GM23338 (cell line): ENCODE data around the gene CFAP53. TPM values are rescaled to one million over a fixed set of nuclear protein-coding genes. Genes with fewer than 3 reads are reported as not detected.

Source experiments
- ATAC-seq: fragments of 200-7000 bp; cut with Tn5 transposase; 3 replicates; pipeline ENCODE4 v1.9.1; 2020
- DNase-seq: peaks from one replicate; pipeline ENCODE4 v3.0.0-alpha.2; 2015; ENCODE audit warnings: low spot score
- H2AFZ ChIP-seq: fragments of 200-600 bp; sonication (generic); 2 replicates; pipeline ENCODE4 v1.8.0; 2016; ENCODE audit warnings: antibody characterized with exemption, mild to moderate bottlenecking, moderate library complexity
- H3F3A ChIP-seq: fragments of 200-600 bp; sonication (generic); replicated peaks from 2 replicates; pipeline ENCODE4 v1.8.0; 2017; ENCODE audit warnings: antibody characterized with exemption, mixed run types, low read depth
- H3K27ac ChIP-seq: fragments of 200-600 bp; sonication (generic); 2 replicates; pipeline ENCODE4 v1.6.1; 2016; ENCODE audit warnings: low read depth
- H3K27me3 ChIP-seq: fragments of 200-600 bp; sonication (generic); 2 replicates; pipeline ENCODE4 v1.8.0; 2016; ENCODE audit warnings: mild to moderate bottlenecking, mixed run types, moderate library complexity; ENCODE audit not compliant: insufficient read depth
- H3K36me3 ChIP-seq: fragments of 200-600 bp; sonication (generic); 2 replicates; pipeline ENCODE4 v1.8.0; 2016; ENCODE audit warnings: mild to moderate bottlenecking; ENCODE audit not compliant: insufficient read depth
- H3K4me1 ChIP-seq: fragments of 200-600 bp; sonication (generic); 2 replicates; pipeline ENCODE4 v1.8.0; 2016; ENCODE audit warnings: mild to moderate bottlenecking, moderate library complexity; ENCODE audit not compliant: insufficient read depth
- H3K4me2 ChIP-seq: fragments of 200-600 bp; sonication (generic); 2 replicates; pipeline ENCODE4 v1.7.1; 2017; ENCODE audit warnings: mixed run types
- H3K4me3 ChIP-seq: fragments of 200-600 bp; sonication (generic); 2 replicates; pipeline ENCODE4 v1.6.1; 2016; ENCODE audit warnings: mixed run types
- H3K79me2 ChIP-seq: fragments of 200-600 bp; sonication (generic); replicated peaks from 2 replicates; pipeline ENCODE4 v1.8.0; 2017; ENCODE audit warnings: mild to moderate bottlenecking; ENCODE audit not compliant: insufficient read depth
- H3K9me2 ChIP-seq: fragments of 200-600 bp; sonication (generic); 2 replicates; pipeline ENCODE4 v1.8.0; 2017; ENCODE audit not compliant: insufficient read depth
- H4K20me1 ChIP-seq: fragments of 200-600 bp; sonication (generic); replicated peaks from 2 replicates; pipeline ENCODE4 v1.8.0; 2017; ENCODE audit warnings: mild to moderate bottlenecking; ENCODE audit not compliant: insufficient read depth
- H3K27ac Mint-ChIP-seq: 2 replicates; pipeline ENCODE4 v1.8.0; 2020; ENCODE audit warnings: inconsistent platforms, mild to moderate bottlenecking, moderate library complexity, mixed read lengths
- H3K27me3 Mint-ChIP-seq: 3 replicates; pipeline ENCODE4 v1.8.0; 2022; ENCODE audit warnings: low read depth, mild to moderate bottlenecking, moderate library complexity, mixed read lengths, inconsistent platforms; ENCODE audit not compliant: insufficient read depth, poor library complexity
- H3K36me3 Mint-ChIP-seq: 3 replicates; pipeline ENCODE4 v1.8.0; 2021; ENCODE audit warnings: low read depth, mild to moderate bottlenecking, inconsistent platforms, moderate library complexity, mixed read lengths
- H3K4me1 Mint-ChIP-seq: 3 replicates; pipeline ENCODE4 v1.8.0; 2020; ENCODE audit warnings: mild to moderate bottlenecking, inconsistent platforms, mixed read lengths
- H3K4me3 Mint-ChIP-seq: 3 replicates; pipeline ENCODE4 v1.8.0; 2021; ENCODE audit warnings: moderate library complexity, mild to moderate bottlenecking, inconsistent platforms, mixed read lengths
- H3K9me3 Mint-ChIP-seq: 3 replicates; pipeline ENCODE4 v1.8.0; 2020; ENCODE audit warnings: moderate library complexity, mild to moderate bottlenecking, inconsistent platforms, mixed read lengths
- EZH2 ChIP-seq: fragments of 200-600 bp; sonication (generic); IDR thresholded peaks from one replicate; pipeline ENCODE4 v1.8.0; 2017; ENCODE audit warnings: antibody characterized with exemption, mild to moderate bottlenecking, low read depth; ENCODE audit not compliant: unreplicated experiment
- POLR2AphosphoS5 ChIP-seq: IDR thresholded peaks from 2 replicates; pipeline ENCODE4 v1.6.1; 2016; ENCODE audit warnings: antibody characterized with exemption, low read depth
- polyA plus RNA-seq: library from polyadenylated mRNA; unstranded; fragments of >200 nt; fragmentation: Nextera tagmentation; extraction: Ambion mirVana; gene quantifications from 2 replicates; pipeline ENCODE4 v1.2.1, GENCODE V29; 2016
- total RNA-seq: library from RNA; depleted of rRNA; stranded (reverse); fragments of >200 nt; shearing (Covaris generic); gene quantifications from 2 replicates; pipeline ENCODE4 v1.2.3, GENCODE V29; 2014
- TF ChIP-seq, protein P1 (sequence below): fragments of 250-450 bp; sonication (Bioruptor Pico); IDR thresholded peaks from 2 replicates; pipeline ENCODE4 v1.5.0; 2020; ENCODE audit warnings: mild to moderate bottlenecking, moderate library complexity
- TF ChIP-seq, protein P2 (sequence below), 2 experiments: fragments of 200-600 bp in 1 of 2; sonication (generic) in 1 of 2; conservative IDR thresholded peaks; 2 replicates each; pipeline versions ENCODE4 v1.5.1 to v1.6.1; 2016 to 2017; ENCODE audit warnings: antibody characterized with exemption in 2 of 2, low read depth in 2 of 2, mild to moderate bottlenecking in 2 of 2, moderate library complexity in 1 of 2

The CFAP53 gene
- total and polyA plus RNA-seq, 2 experiments from 2014 or later = 0.71 TPM; not detected in 1

DNA sequence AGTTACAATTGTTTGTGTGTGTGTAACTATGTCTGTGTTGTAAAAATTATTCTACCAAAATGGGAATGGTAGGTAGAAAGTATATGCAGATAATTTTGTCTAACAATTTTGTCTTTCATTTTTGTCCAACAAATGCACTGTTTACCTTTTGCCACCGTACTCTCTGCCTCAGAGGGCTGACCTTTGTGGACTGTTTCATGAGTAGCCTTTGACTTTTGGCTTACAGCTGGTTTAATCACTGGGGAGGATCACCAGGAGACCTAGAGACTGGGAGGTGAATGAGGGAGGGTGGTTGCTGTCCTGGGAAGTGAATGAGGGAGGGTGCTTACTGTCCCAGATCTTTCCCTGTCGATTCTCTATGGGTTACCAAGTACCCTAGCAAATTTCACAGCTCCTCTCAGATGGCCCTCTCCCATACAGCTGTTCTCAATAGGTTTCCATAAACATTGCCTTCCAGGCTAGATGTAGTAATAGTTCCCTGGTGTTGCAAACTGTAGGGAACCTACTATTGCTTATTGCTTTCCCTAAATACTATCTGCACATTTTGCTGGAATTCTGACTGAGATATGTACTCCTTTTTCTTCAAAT, 47.7 kb upstream of the CFAP53 start (continued):
- TF ChIP-seq EZH2 (no peak), POLR2AphosphoS5 (no peak)
- TF ChIP-seq, protein P1, sequence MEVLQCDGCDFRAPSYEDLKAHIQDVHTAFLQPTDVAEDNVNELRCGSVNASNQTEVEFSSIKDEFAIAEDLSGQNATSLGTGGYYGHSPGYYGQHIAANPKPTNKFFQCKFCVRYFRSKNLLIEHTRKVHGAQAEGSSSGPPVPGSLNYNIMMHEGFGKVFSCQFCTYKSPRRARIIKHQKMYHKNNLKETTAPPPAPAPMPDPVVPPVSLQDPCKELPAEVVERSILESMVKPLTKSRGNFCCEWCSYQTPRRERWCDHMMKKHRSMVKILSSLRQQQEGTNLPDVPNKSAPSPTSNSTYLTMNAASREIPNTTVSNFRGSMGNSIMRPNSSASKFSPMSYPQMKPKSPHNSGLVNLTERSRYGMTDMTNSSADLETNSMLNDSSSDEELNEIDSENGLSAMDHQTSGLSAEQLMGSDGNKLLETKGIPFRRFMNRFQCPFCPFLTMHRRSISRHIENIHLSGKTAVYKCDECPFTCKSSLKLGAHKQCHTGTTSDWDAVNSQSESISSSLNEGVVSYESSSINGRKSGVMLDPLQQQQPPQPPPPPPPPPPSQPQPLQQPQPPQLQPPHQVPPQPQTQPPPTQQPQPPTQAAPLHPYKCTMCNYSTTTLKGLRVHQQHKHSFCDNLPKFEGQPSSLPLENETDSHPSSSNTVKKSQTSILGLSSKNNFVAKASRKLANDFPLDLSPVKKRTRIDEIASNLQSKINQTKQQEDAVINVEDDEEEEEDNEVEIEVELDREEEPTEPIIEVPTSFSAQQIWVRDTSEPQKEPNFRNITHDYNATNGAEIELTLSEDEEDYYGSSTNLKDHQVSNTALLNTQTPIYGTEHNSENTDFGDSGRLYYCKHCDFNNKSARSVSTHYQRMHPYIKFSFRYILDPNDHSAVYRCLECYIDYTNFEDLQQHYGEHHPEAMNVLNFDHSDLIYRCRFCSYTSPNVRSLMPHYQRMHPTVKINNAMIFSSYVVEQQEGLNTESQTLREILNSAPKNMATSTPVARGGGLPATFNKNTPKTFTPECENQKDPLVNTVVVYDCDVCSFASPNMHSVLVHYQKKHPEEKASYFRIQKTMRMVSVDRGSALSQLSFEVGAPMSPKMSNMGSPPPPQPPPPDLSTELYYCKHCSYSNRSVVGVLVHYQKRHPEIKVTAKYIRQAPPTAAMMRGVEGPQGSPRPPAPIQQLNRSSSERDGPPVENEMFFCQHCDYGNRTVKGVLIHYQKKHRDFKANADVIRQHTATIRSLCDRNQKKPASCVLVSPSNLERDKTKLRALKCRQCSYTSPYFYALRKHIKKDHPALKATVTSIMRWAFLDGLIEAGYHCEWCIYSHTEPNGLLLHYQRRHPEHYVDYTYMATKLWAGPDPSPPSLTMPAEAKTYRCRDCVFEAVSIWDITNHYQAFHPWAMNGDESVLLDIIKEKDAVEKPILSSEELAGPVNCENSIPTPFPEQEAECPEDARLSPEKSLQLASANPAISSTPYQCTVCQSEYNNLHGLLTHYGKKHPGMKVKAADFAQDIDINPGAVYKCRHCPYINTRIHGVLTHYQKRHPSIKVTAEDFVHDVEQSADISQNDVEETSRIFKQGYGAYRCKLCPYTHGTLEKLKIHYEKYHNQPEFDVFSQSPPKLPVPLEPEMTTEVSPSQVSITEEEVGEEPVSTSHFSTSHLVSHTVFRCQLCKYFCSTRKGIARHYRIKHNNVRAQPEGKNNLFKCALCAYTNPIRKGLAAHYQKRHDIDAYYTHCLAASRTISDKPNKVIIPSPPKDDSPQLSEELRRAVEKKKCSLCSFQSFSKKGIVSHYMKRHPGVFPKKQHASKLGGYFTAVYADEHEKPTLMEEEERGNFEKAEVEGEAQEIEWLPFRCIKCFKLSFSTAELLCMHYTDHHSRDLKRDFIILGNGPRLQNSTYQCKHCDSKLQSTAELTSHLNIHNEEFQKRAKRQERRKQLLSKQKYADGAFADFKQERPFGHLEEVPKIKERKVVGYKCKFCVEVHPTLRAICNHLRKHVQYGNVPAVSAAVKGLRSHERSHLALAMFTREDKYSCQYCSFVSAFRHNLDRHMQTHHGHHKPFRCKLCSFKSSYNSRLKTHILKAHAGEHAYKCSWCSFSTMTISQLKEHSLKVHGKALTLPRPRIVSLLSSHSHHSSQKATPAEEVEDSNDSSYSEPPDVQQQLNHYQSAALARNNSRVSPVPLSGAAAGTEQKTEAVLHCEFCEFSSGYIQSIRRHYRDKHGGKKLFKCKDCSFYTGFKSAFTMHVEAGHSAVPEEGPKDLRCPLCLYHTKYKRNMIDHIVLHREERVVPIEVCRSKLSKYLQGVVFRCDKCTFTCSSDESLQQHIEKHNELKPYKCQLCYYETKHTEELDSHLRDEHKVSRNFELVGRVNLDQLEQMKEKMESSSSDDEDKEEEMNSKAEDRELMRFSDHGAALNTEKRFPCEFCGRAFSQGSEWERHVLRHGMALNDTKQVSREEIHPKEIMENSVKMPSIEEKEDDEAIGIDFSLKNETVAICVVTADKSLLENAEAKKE = no peak
- TF ChIP-seq, protein P2, sequence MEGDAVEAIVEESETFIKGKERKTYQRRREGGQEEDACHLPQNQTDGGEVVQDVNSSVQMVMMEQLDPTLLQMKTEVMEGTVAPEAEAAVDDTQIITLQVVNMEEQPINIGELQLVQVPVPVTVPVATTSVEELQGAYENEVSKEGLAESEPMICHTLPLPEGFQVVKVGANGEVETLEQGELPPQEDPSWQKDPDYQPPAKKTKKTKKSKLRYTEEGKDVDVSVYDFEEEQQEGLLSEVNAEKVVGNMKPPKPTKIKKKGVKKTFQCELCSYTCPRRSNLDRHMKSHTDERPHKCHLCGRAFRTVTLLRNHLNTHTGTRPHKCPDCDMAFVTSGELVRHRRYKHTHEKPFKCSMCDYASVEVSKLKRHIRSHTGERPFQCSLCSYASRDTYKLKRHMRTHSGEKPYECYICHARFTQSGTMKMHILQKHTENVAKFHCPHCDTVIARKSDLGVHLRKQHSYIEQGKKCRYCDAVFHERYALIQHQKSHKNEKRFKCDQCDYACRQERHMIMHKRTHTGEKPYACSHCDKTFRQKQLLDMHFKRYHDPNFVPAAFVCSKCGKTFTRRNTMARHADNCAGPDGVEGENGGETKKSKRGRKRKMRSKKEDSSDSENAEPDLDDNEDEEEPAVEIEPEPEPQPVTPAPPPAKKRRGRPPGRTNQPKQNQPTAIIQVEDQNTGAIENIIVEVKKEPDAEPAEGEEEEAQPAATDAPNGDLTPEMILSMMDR (conservative IDR thresholded peaks at IDR 0.05; ENCODE audit: low read depth in 2 of 2) = no peak

DNA sequence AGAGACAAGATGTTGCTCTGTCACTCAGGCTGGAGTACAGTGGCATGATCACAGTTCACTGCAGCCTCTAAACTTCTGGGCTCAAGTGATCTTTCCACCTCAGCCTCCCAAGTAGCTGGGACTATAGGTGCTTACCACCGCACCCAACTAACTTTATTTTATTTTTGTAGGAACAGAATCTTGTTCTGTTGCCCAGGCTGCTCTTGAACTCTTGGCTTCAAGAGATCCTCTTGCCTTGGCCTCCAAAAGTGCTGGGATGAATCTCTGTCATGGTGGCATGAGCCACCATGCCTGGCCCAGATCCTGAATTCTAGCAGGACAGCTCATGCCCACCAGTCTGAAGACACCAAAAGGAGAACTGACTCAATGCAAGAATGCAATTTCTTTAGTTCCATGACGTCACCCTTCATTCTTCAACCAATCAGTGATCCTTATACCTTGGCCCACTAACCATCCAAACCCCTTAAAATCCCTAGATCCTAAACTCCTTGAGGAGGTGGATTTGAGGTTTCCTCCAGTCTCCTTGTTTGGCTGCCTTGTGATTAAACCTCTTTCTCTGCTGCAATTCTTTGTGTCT, 46.8 kb upstream of the CFAP53 start:
- H3K36me3 ChIP-seq = no peaks in the 10 kb centered on the region
- no peak for ATAC-seq
- TF ChIP-seq, protein P1 = no peak

More for the DNA sequence above, 46.8 kb upstream of the CFAP53 start:
- no peak overlapping the region for H3K27ac Mint-ChIP-seq
- peaks cover 13% of the 10 kb centered on the region for H3K27me3 ChIP-seq
- DNase-seq = no peak
- H3K9me2 ChIP-seq = no peaks in the 10 kb centered on the region
- H4K20me1 ChIP-seq = no peaks in the 10 kb centered on the region
- no peaks in the 10 kb centered on the region for H3K4me1 Mint-ChIP-seq
- no peak overlapping the region for H2AFZ ChIP-seq
- H3K36me3 Mint-ChIP-seq = no peaks in the 10 kb centered on the region
- H3K79me2 ChIP-seq = no peaks in the 10 kb centered on the region
- H3K4me1 ChIP-seq = no peaks in the 10 kb centered on the region
- H3K27ac ChIP-seq = no peak overlapping the region
- H3K4me2 ChIP-seq = no peak overlapping the region
- H3K4me3 Mint-ChIP-seq = no peak overlapping the region
- no peaks in the 10 kb centered on the region for H3F3A ChIP-seq
- peaks cover 4% of the 10 kb centered on the region for H3K27me3 Mint-ChIP-seq
- H3K4me3 ChIP-seq = no peak overlapping the region
- no peaks in the 10 kb centered on the region; the same call in 2 of the 3 replicates for H3K9me3 Mint-ChIP-seq
